Activated gamma-delta T cell (primary cell): Measurements from ENCODE around the gene LRG1.

Source experiments
- DNase-seq: peaks from one replicate; lab custom pipeline; 2025; lab: John Stamatoyannopoulos, UW

Gene LRG1

GRCh38 chr19:4511300-4512054 is 28.4 kb downstream of the LRG1 start:
- no peak for DNase-seq

- no peak for DNase-seq
Observed at GRCh38 chr19:4510435-4511255, 29.2 kb downstream of the LRG1 start.

GRCh38 chr19:4508698-4509097 is 31.1 kb downstream of the LRG1 start:
- DNase-seq = no peak

- DNase-seq = no peak
Observed at GRCh38 chr19:4507804-4508203, 32.0 kb downstream of the LRG1 start.

- DNase-seq = no peak
Observed at GRCh38 chr19:4507150-4507452, 32.7 kb downstream of the LRG1 start.

- no peak for DNase-seq
Observed at GRCh38 chr19:4506449-4507149, 33.2 kb downstream of the LRG1 start.

- DNase-seq = no peak
Observed at GRCh38 chr19:4505570-4506448, 34.0 kb downstream of the LRG1 start.

- DNase-seq = no peak
Observed at GRCh38 chr19:4504891-4505569, 34.8 kb downstream of the LRG1 start.

- no peak for DNase-seq
Observed at GRCh38 chr19:4504297-4504701, 35.5 kb downstream of the LRG1 start.

GRCh38 chr19:4503825-4504170 is 36.0 kb downstream of the LRG1 start:
- no peak for DNase-seq

- DNase-seq = no peak
Observed at GRCh38 chr19:4503132-4503824, 36.6 kb downstream of the LRG1 start.

GRCh38 chr19:4502282-4503131 is 37.3 kb downstream of the LRG1 start:
- no peak for DNase-seq

GRCh38 chr19:4501691-4502090 is 38.1 kb downstream of the LRG1 start:
- DNase-seq = no peak

- DNase-seq = no peak
Observed at GRCh38 chr19:4500841-4501591, 38.8 kb downstream of the LRG1 start.

GRCh38 chr19:4499855-4500254 is 40.0 kb downstream of the LRG1 start:
- no peak for DNase-seq

GRCh38 chr19:4499318-4499717 is 40.5 kb downstream of the LRG1 start:
- no peak for DNase-seq

- no peak for DNase-seq
Observed at GRCh38 chr19:4498694-4499093, 41.1 kb downstream of the LRG1 start.

GRCh38 chr19:4497770-4498389 is 42.0 kb downstream of the LRG1 start:
- DNase-seq = no peak

GRCh38 chr19:4496304-4496703 is 43.5 kb downstream of the LRG1 start:
- DNase-seq = no peak
